ENCODE results near the gene CA6. TPM values are rescaled to one million over a fixed set of nuclear protein-coding genes. Genes with fewer than 3 reads are reported as not detected.

CA6 gene
- total RNA-seq, 1 experiment from 2014 or later, result not detected

DNA sequence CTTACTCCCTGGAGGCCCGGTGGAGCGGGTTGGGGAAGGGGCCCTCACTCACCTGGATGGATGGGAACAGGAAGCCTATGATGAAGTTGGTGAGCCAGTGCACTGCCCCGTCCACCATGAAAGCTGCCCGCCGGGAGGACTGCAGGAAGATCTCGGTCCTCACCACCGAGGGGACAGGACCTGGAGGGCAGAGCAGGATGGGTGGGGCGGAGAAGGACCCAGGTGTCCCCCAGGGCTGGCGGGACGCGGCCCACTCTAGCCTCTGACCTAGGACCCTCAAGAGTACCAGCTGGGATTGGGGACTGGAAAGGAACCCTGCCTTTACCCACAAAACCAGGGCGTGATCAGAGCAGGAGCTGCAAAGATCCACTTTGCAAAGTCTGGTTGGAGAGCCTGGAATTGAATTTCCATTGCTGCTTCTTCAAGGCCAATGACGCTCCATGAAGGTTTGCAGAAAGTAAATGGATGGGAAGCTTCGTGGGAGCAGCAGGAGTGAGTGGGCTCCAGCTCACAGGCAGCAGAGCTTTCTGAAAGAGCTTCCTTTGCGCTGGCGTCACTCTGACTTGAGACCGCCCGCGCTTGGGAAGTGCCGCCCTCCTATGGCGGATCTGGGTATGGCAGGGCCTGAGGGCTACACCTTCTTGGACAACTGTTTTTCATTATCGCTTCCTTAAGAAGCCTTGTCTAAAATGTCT lies 59.2 kb downstream of the CA6 start:
- no peak overlapping the region for H3K4me2 ChIP-seq (ENCODE audit: insufficient read depth, insufficient read length, low read length)
- no peak overlapping the region for H4K8ac ChIP-seq (replicated peaks; ENCODE audit: insufficient read length, low read depth, low read length)
- H3T11ph ChIP-seq (ENCODE audit: low read length), result no peak overlapping the region
- TF ChIP-seq, protein P1, sequence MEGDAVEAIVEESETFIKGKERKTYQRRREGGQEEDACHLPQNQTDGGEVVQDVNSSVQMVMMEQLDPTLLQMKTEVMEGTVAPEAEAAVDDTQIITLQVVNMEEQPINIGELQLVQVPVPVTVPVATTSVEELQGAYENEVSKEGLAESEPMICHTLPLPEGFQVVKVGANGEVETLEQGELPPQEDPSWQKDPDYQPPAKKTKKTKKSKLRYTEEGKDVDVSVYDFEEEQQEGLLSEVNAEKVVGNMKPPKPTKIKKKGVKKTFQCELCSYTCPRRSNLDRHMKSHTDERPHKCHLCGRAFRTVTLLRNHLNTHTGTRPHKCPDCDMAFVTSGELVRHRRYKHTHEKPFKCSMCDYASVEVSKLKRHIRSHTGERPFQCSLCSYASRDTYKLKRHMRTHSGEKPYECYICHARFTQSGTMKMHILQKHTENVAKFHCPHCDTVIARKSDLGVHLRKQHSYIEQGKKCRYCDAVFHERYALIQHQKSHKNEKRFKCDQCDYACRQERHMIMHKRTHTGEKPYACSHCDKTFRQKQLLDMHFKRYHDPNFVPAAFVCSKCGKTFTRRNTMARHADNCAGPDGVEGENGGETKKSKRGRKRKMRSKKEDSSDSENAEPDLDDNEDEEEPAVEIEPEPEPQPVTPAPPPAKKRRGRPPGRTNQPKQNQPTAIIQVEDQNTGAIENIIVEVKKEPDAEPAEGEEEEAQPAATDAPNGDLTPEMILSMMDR (conservative IDR thresholded peaks at IDR 0.05), result peak; percentile 97
- H3K9me3 ChIP-seq (ENCODE audit: control insufficient read depth, low read depth, low read length), result no peaks in the 10 kb centered on the region
- H2BK120ac ChIP-seq (ENCODE audit: low read depth, low read length, poor library complexity, severe bottlenecking), result no peak overlapping the region
- H3K27me3 ChIP-seq (ENCODE audit: insufficient read depth, low read length), result no peaks in the 10 kb centered on the region
- no peak overlapping the region for H3K4ac ChIP-seq (ENCODE audit: low read depth, low read length)
- H2BK15ac ChIP-seq (ENCODE audit: low read depth, low read length), result no peak overlapping the region
- no CpG with 5 or more reads among the region's 22 CpGs for WGBS (ENCODE audit: extremely low coverage, insufficient read length, low lambda C conversion rate)
- no peak overlapping the region for H3K9ac ChIP-seq (ENCODE audit: extremely low read depth, insufficient read length, low read length)
- DNase-seq, result peak; percentile 83
- H3K23ac ChIP-seq (ENCODE audit: insufficient read length, low read depth, low read length), result no peak overlapping the region
- no peak overlapping the region for H2BK5ac ChIP-seq (ENCODE audit: insufficient read length, low read length)
- H3K27ac ChIP-seq (ENCODE audit: insufficient read length, low read depth, low read length), result no peak overlapping the region
- H2BK20ac ChIP-seq (ENCODE audit: low read depth, low read length, poor library complexity, severe bottlenecking), result no peak overlapping the region
- no peak overlapping the region for H4K91ac ChIP-seq (ENCODE audit: insufficient read length, low read depth, low read length)
- H4K5ac ChIP-seq (ENCODE audit: insufficient read length, low read depth, low read length), result no peak overlapping the region
- no peaks in the 10 kb centered on the region for H3K9me3 Mint-ChIP-seq
- H3K27me3 Mint-ChIP-seq (ENCODE audit: low read depth), result peaks cover 7% of the 10 kb centered on the region
- no peak overlapping the region for H3K4me3 Mint-ChIP-seq
- no peaks in the 10 kb centered on the region for H3K23me2 ChIP-seq (ENCODE audit: insufficient read length, low read depth, low read length, poor library complexity, severe bottlenecking)
- H3K14ac ChIP-seq (ENCODE audit: insufficient read depth, low read length), result no peak overlapping the region
- H3K18ac ChIP-seq (ENCODE audit: insufficient read length, low read depth, low read length), result no peak overlapping the region
- no peaks in the 10 kb centered on the region for H3K79me2 ChIP-seq (ENCODE audit: insufficient read depth, low read length)
- H3K4me1 Mint-ChIP-seq, result peaks cover 26 to 28% of the 10 kb centered on the region in 2 experiments
- H2AFZ ChIP-seq (ENCODE audit: low read length), result no peak overlapping the region
- no peak overlapping the region for H2BK12ac ChIP-seq (ENCODE audit: insufficient read length, low read depth, low read length)
- no peak overlapping the region for H3K56ac ChIP-seq (ENCODE audit: insufficient read length, low read depth, low read length)
- no peaks in the 10 kb centered on the region for H4K20me1 ChIP-seq (ENCODE audit: control insufficient read depth, insufficient read depth, insufficient read length)
- H3K27ac Mint-ChIP-seq, result peak overlapping the region in 1 of 3 experiments; percentile 88; a peak in 1 of 7 replicates
- no peaks in the 10 kb centered on the region; the same call in 1 of the 2 replicates for H3K4me1 ChIP-seq (ENCODE audit: insufficient read depth, low read length)
- no peak overlapping the region for H2AK5ac ChIP-seq (ENCODE audit: insufficient read length, low read length)
- H3K36me3 Mint-ChIP-seq (ENCODE audit: insufficient read depth in 1 of 3, low read depth in 3 of 3), result no peaks in the 10 kb centered on the region
- no peaks in the 10 kb centered on the region for H3K79me1 ChIP-seq (ENCODE audit: insufficient read depth, low read depth, low read length, poor library complexity, severe bottlenecking)

Data from H9 (cell line).